ENCODE measurements around the gene CNTN5. TPM values are rescaled to one million over a fixed set of nuclear protein-coding genes. Genes with fewer than 3 reads are reported as not detected.

Gene CNTN5
- total RNA-seq, 2 donors from 2014 or later = 1.4 to 3.3 TPM

DNA sequence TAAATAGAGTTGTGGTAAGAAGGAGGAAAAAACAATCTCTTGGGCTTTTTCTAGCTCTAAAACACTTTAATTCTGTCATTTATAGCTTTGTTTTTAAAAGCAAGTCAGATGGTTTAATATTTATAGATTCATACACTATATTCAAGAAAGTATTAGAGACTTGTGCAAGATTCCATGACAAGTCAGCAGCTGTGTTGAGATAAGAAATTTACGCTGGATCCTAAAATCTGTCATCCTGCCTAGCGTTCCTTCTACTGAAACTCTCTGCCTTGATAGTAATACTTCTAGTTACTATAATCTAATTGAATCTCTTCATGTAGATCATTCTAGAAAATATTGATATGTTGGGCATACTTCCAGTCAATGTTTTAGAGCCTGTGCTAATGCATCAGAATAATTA is 721.8 kb downstream of the CNTN5 start:
- H3K4me1 ChIP-seq (ENCODE audit: control insufficient read depth, insufficient read depth, low read length) = no peaks in the 10 kb centered on the region
- no peak overlapping the region for H3K4me3 ChIP-seq (ENCODE audit: low read length)
- DNase-seq = no peak
- Mint-ChIP-seq H3K27ac (no peak overlapping the region), H3K9me3 (no peaks in the 10 kb centered on the region), H3K4me3 (no peak overlapping the region), H3K4me1 (peaks cover 19% of the 10 kb centered on the region), H3K36me3 (ENCODE audit: low read depth) (no peaks in the 10 kb centered on the region), H3K27me3 (ENCODE audit: insufficient read depth) (no peaks in the 10 kb centered on the region)
- no peak overlapping the region for H3K27ac ChIP-seq (ENCODE audit: low read depth, low read length)
- TF ChIP-seq, protein P1, sequence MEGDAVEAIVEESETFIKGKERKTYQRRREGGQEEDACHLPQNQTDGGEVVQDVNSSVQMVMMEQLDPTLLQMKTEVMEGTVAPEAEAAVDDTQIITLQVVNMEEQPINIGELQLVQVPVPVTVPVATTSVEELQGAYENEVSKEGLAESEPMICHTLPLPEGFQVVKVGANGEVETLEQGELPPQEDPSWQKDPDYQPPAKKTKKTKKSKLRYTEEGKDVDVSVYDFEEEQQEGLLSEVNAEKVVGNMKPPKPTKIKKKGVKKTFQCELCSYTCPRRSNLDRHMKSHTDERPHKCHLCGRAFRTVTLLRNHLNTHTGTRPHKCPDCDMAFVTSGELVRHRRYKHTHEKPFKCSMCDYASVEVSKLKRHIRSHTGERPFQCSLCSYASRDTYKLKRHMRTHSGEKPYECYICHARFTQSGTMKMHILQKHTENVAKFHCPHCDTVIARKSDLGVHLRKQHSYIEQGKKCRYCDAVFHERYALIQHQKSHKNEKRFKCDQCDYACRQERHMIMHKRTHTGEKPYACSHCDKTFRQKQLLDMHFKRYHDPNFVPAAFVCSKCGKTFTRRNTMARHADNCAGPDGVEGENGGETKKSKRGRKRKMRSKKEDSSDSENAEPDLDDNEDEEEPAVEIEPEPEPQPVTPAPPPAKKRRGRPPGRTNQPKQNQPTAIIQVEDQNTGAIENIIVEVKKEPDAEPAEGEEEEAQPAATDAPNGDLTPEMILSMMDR (conservative IDR thresholded peaks at IDR 0.05) = no peak
- H3K36me3 ChIP-seq (ENCODE audit: control insufficient read depth, insufficient read depth, low read length) = no peaks in the 10 kb centered on the region
- no peaks in the 10 kb centered on the region for H3K27me3 ChIP-seq (ENCODE audit: control insufficient read depth, insufficient read depth, low read length, poor library complexity, severe bottlenecking)
- 100% methylated on average over 1 of the region's 2 CpGs; no CpG with 5 or more reads in 1 of the 2 experiments for WGBS, 2 experiments (ENCODE audit: insufficient coverage in 1 of 2, insufficient read length in 1 of 2)
- H3K9me3 ChIP-seq (ENCODE audit: control insufficient read depth, low read length) = no peaks in the 10 kb centered on the region
- no peak overlapping the region for H3K9ac ChIP-seq (ENCODE audit: extremely low read depth, low read length, poor library complexity, severe bottlenecking)

DNA sequence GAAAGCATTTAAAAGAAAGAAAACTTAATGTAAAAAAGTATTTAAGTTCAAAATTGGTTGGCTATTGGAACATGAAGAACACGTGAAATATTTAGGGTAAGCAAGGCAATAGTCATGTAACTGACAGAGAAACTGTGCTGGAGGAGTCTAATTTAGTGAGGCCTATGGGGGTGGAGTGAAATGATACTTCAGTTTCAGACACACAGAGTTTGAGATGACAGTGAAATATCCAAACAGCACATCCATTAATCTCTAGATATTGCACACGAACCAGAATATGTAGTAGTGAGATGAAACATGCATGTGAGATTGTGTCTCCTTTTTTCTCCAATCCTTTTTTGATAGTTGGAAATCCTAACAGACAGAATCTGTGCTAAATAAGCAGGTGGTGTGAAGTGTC is 739.0 kb downstream of the CNTN5 start:
- H3K27ac Mint-ChIP-seq = no peak overlapping the region
- Histone ChIP-seq H3K4me1 (ENCODE audit: control insufficient read depth, insufficient read depth, low read length) (no peaks in the 10 kb centered on the region), H3K27ac (ENCODE audit: low read depth, low read length) (no peak overlapping the region), H3K9me3 (ENCODE audit: control insufficient read depth, low read length) (no peaks in the 10 kb centered on the region), H3K4me3 (ENCODE audit: low read length) (no peak overlapping the region), H3K27me3 (ENCODE audit: control insufficient read depth, insufficient read depth, low read length, poor library complexity, severe bottlenecking) (no peaks in the 10 kb centered on the region), H3K36me3 (ENCODE audit: control insufficient read depth, insufficient read depth, low read length) (no peaks in the 10 kb centered on the region), H3K9ac (ENCODE audit: extremely low read depth, low read length, poor library complexity, severe bottlenecking) (no peak overlapping the region)
- 83 to 94% methylated on average over 1 to 2 of the region's 2 CpGs for WGBS, 2 experiments (ENCODE audit: insufficient coverage in 1 of 2, insufficient read length in 1 of 2)
- peaks cover 2% of the 10 kb centered on the region for H3K9me3 Mint-ChIP-seq
- no peak overlapping the region for H3K4me3 Mint-ChIP-seq
- TF ChIP-seq, protein P1 (conservative IDR thresholded peaks at IDR 0.05) = no peak
- no peaks in the 10 kb centered on the region for H3K36me3 Mint-ChIP-seq (ENCODE audit: low read depth)
- H3K4me1 Mint-ChIP-seq = no peaks in the 10 kb centered on the region
- DNase-seq = no peak
- H3K27me3 Mint-ChIP-seq (ENCODE audit: insufficient read depth) = no peaks in the 10 kb centered on the region

DNA sequence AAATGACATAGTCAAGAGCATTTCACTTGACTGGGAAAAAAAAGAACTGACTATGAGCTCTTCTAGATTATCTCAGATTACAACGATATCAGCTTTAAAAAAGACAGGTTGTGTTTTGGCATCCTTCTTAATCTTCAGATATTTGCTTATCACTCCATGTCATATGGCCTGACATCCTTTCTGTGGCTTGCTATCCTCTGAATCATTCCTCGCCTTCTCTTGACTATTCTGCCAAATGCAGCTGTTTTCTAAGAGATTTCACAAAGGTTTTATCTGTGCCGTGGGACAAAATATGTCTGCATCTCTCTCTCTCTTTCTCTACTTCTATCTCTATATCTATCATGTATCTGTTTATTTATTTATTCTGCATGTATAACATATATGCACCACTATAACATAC is 746.1 kb downstream of the CNTN5 start:
- Histone ChIP-seq H3K27ac (ENCODE audit: low read depth, low read length) (no peak overlapping the region), H3K27me3 (ENCODE audit: control insufficient read depth, insufficient read depth, low read length, poor library complexity, severe bottlenecking) (no peaks in the 10 kb centered on the region), H3K4me3 (ENCODE audit: low read length) (no peak overlapping the region), H3K36me3 (ENCODE audit: control insufficient read depth, insufficient read depth, low read length) (no peaks in the 10 kb centered on the region), H3K4me1 (ENCODE audit: control insufficient read depth, insufficient read depth, low read length) (no peaks in the 10 kb centered on the region), H3K9ac (ENCODE audit: extremely low read depth, low read length, poor library complexity, severe bottlenecking) (no peak overlapping the region), H3K9me3 (ENCODE audit: control insufficient read depth, low read length) (no peaks in the 10 kb centered on the region)
- WGBS, 2 experiments (ENCODE audit: insufficient coverage in 1 of 2, insufficient read length in 1 of 2) = 82 to 100% methylated on average over 2 to 3 of the region's 3 CpGs
- Mint-ChIP-seq H3K4me3 (no peak overlapping the region), H3K36me3 (ENCODE audit: low read depth) (no peaks in the 10 kb centered on the region), H3K4me1 (no peaks in the 10 kb centered on the region), H3K27me3 (ENCODE audit: insufficient read depth) (no peaks in the 10 kb centered on the region), H3K27ac (no peak overlapping the region), H3K9me3 (peaks cover 2% of the 10 kb centered on the region)
- DNase-seq = no peak
- TF ChIP-seq, protein P1 (conservative IDR thresholded peaks at IDR 0.05) = no peak
